Measurements from ENCODE around the gene PSORS1C1. TPM values are rescaled to one million over a fixed set of nuclear protein-coding genes. Genes with fewer than 3 reads are reported as not detected.

The PSORS1C1 gene
- polyA plus RNA-seq, 4 donors = 0.19 to 40.5 (median 19.6) TPM

GRCh38 chr6:31139599-31139998 is 25.0 kb downstream of the PSORS1C1 start:
- WGBS, 3 donors = 45 to 67% (median 50%) methylated on average over 4 of the region's 4 CpGs

GRCh38 chr6:31140643-31141042 is 26.0 kb downstream of the PSORS1C1 start:
- Histone ChIP-seq H3K36me3 (ENCODE audit: control insufficient read depth in 3 of 3, insufficient read depth in 2 of 3, low read depth in 1 of 3, low read length in 3 of 3) (peaks cover 0 to 28% (median 0%) of the 10 kb centered on the region in 3 donors), H3K4me3 (ENCODE audit: low read depth in 1 of 3, low read length in 3 of 3) (no peak overlapping the region), H3K9me3 (ENCODE audit: control insufficient read depth in 2 of 2, insufficient read depth in 1 of 2, low read depth in 1 of 2, low read length in 1 of 2) (no peaks in the 10 kb centered on the region), H3K27ac (ENCODE audit: low read depth in 1 of 3, low read length in 2 of 3) (no peak overlapping the region), H3K4me1 (ENCODE audit: control insufficient read depth in 3 of 3, insufficient read depth in 2 of 3, low read depth in 1 of 3, low read length in 2 of 3) (peaks cover 0 to 9% (median 5%) of the 10 kb centered on the region in 3 donors), H3K27me3 (ENCODE audit: control insufficient read depth in 3 of 3, insufficient read depth in 3 of 3, low read length in 3 of 3) (no peaks in the 10 kb centered on the region)
- WGBS, 3 donors = 84 to 88% (median 86%) methylated on average over 14 to 15 of the region's 15 CpGs
- DNase-seq (no peak), FAIRE-seq (no peak)

More at GRCh38 chr6:31139599-31139998, 25.0 kb downstream of the PSORS1C1 start:
- Histone ChIP-seq H3K36me3 (ENCODE audit: control insufficient read depth in 3 of 3, insufficient read depth in 2 of 3, low read depth in 1 of 3, low read length in 3 of 3) (peaks cover 0 to 18% (median 0%) of the 10 kb centered on the region in 3 donors), H3K27me3 (ENCODE audit: control insufficient read depth in 3 of 3, insufficient read depth in 3 of 3, low read length in 3 of 3) (no peaks in the 10 kb centered on the region), H3K4me3 (ENCODE audit: low read depth in 1 of 3, low read length in 3 of 3) (no peak overlapping the region), H3K4me1 (ENCODE audit: control insufficient read depth in 3 of 3, insufficient read depth in 2 of 3, low read depth in 1 of 3, low read length in 2 of 3) (peaks cover 0 to 9% (median 3%) of the 10 kb centered on the region in 3 donors), H3K9me3 (ENCODE audit: control insufficient read depth in 2 of 2, insufficient read depth in 1 of 2, low read depth in 1 of 2, low read length in 1 of 2) (no peaks in the 10 kb centered on the region), H3K27ac (ENCODE audit: low read depth in 1 of 3, low read length in 2 of 3) (no peak overlapping the region)
- FAIRE-seq (no peak), DNase-seq (no peak)

GRCh38 chr6:31142361-31142761 is 27.8 kb downstream of the PSORS1C1 start:
- Histone ChIP-seq H3K27ac (ENCODE audit: low read depth in 1 of 3, low read length in 2 of 3) (no peak overlapping the region), H3K4me3 (ENCODE audit: low read depth in 1 of 3, low read length in 3 of 3) (no peak overlapping the region), H3K27me3 (ENCODE audit: control insufficient read depth in 3 of 3, insufficient read depth in 3 of 3, low read length in 3 of 3) (no peaks in the 10 kb centered on the region), H3K4me1 (ENCODE audit: control insufficient read depth in 3 of 3, insufficient read depth in 2 of 3, low read depth in 1 of 3, low read length in 2 of 3) (peaks cover 0 to 9% (median 5%) of the 10 kb centered on the region in 3 donors), H3K9me3 (ENCODE audit: control insufficient read depth in 2 of 2, insufficient read depth in 1 of 2, low read depth in 1 of 2, low read length in 1 of 2) (no peaks in the 10 kb centered on the region), H3K36me3 (ENCODE audit: control insufficient read depth in 3 of 3, insufficient read depth in 2 of 3, low read depth in 1 of 3, low read length in 3 of 3) (peaks cover 0 to 32% (median 0%) of the 10 kb centered on the region in 3 donors)
- no peak for DNase-seq
- FAIRE-seq = no peak
- WGBS, 3 donors = 49 to 82% (median 75%) methylated on average over 2 of the region's 2 CpGs

GRCh38 chr6:31143148-31143547 is 28.5 kb downstream of the PSORS1C1 start:
- WGBS, 3 donors = 46 to 55% (median 49%) methylated on average over 11 of the region's 11 CpGs
- DNase-seq = no peak
- H3K27ac ChIP-seq (ENCODE audit: low read depth in 1 of 3, low read length in 2 of 3) = peak overlapping the region in 2 of 3 donors; percentile 41 to 95

GRCh38 chr6:31144296-31144969 is 29.8 kb downstream of the PSORS1C1 start:
- DNase-seq = peak; percentile 47 to 95

More at GRCh38 chr6:31143148-31143547, 28.5 kb downstream of the PSORS1C1 start:
- Histone ChIP-seq H3K9me3 (ENCODE audit: control insufficient read depth in 2 of 2, insufficient read depth in 1 of 2, low read depth in 1 of 2, low read length in 1 of 2) (no peaks in the 10 kb centered on the region), H3K4me3 (ENCODE audit: low read depth in 1 of 3, low read length in 3 of 3) (no peak overlapping the region), H3K27me3 (ENCODE audit: control insufficient read depth in 3 of 3, insufficient read depth in 3 of 3, low read length in 3 of 3) (no peaks in the 10 kb centered on the region), H3K36me3 (ENCODE audit: control insufficient read depth in 3 of 3, insufficient read depth in 2 of 3, low read depth in 1 of 3, low read length in 3 of 3) (peaks cover 0 to 34% (median 0%) of the 10 kb centered on the region in 3 donors), H3K4me1 (ENCODE audit: control insufficient read depth in 3 of 3, insufficient read depth in 2 of 3, low read depth in 1 of 3, low read length in 2 of 3) (peaks cover 0 to 5% (median 3%) of the 10 kb centered on the region in 3 donors)
- FAIRE-seq = no peak

GRCh38 chr6:31144970-31145340 is 30.4 kb downstream of the PSORS1C1 start:
- H3K4me1 ChIP-seq (ENCODE audit: control insufficient read depth in 3 of 3, insufficient read depth in 2 of 3, low read depth in 1 of 3, low read length in 2 of 3) = peaks cover 0 to 5% (median 3%) of the 10 kb centered on the region in 3 donors
- peak overlapping the region in 2 of 3 donors; percentile 86 to 95 for H3K27ac ChIP-seq (ENCODE audit: low read depth in 1 of 3, low read length in 2 of 3)
- H3K4me3 ChIP-seq (ENCODE audit: low read depth in 1 of 3, low read length in 3 of 3) = peak overlapping the region in 1 of 3 donors; percentile 31
- no peaks in the 10 kb centered on the region for H3K9me3 ChIP-seq (ENCODE audit: control insufficient read depth in 2 of 2, insufficient read depth in 1 of 2, low read depth in 1 of 2, low read length in 1 of 2)
- H3K27me3 ChIP-seq (ENCODE audit: control insufficient read depth in 3 of 3, insufficient read depth in 3 of 3, low read length in 3 of 3) = no peaks in the 10 kb centered on the region
- peak in 1 of 2 donors; percentile 88 for DNase-seq
- peaks cover 0 to 44% (median 0%) of the 10 kb centered on the region in 3 donors for H3K36me3 ChIP-seq (ENCODE audit: control insufficient read depth in 3 of 3, insufficient read depth in 2 of 3, low read depth in 1 of 3, low read length in 3 of 3)
- no peak for FAIRE-seq
- 23 to 61% (median 46%) methylated on average over 11 of the region's 11 CpGs for WGBS, 3 donors

More at GRCh38 chr6:31144296-31144969, 29.8 kb downstream of the PSORS1C1 start:
- H3K36me3 ChIP-seq (ENCODE audit: control insufficient read depth in 3 of 3, insufficient read depth in 2 of 3, low read depth in 1 of 3, low read length in 3 of 3) = peaks cover 0 to 42% (median 0%) of the 10 kb centered on the region in 3 donors
- FAIRE-seq = no peak
- no peaks in the 10 kb centered on the region for H3K9me3 ChIP-seq (ENCODE audit: control insufficient read depth in 2 of 2, insufficient read depth in 1 of 2, low read depth in 1 of 2, low read length in 1 of 2)
- peaks cover 0 to 5% (median 3%) of the 10 kb centered on the region in 3 donors for H3K4me1 ChIP-seq (ENCODE audit: control insufficient read depth in 3 of 3, insufficient read depth in 2 of 3, low read depth in 1 of 3, low read length in 2 of 3)
- H3K27ac ChIP-seq (ENCODE audit: low read depth in 1 of 3, low read length in 2 of 3) = peak overlapping the region; percentile 4 to 95 (median 86)
- WGBS, 3 donors = 16 to 63% (median 39%) methylated on average over 18 of the region's 18 CpGs
- H3K27me3 ChIP-seq (ENCODE audit: control insufficient read depth in 3 of 3, insufficient read depth in 3 of 3, low read length in 3 of 3) = no peaks in the 10 kb centered on the region
- H3K4me3 ChIP-seq (ENCODE audit: low read depth in 1 of 3, low read length in 3 of 3) = peak overlapping the region in 1 of 3 donors; percentile 31

GRCh38 chr6:31145386-31145785 is 30.8 kb downstream of the PSORS1C1 start:
- Histone ChIP-seq H3K9me3 (ENCODE audit: control insufficient read depth in 2 of 2, insufficient read depth in 1 of 2, low read depth in 1 of 2, low read length in 1 of 2) (no peaks in the 10 kb centered on the region), H3K27ac (ENCODE audit: low read depth in 1 of 3, low read length in 2 of 3) (peak overlapping the region in 2 of 3 donors; percentile 86 to 95), H3K4me3 (ENCODE audit: low read depth in 1 of 3, low read length in 3 of 3) (no peak overlapping the region)

GRCh38 chr6:31149827-31150447 is 35.3 kb downstream of the PSORS1C1 start:
- WGBS, 3 donors = 75 to 90% (median 84%) methylated on average over 6 of the region's 6 CpGs
- Histone ChIP-seq H3K36me3 (ENCODE audit: control insufficient read depth in 3 of 3, insufficient read depth in 2 of 3, low read depth in 1 of 3, low read length in 3 of 3) (peaks cover 0 to 48% (median 0%) of the 10 kb centered on the region in 3 donors), H3K9me3 (ENCODE audit: control insufficient read depth in 2 of 2, insufficient read depth in 1 of 2, low read depth in 1 of 2, low read length in 1 of 2) (no peaks in the 10 kb centered on the region), H3K27me3 (ENCODE audit: control insufficient read depth in 3 of 3, insufficient read depth in 3 of 3, low read length in 3 of 3) (no peaks in the 10 kb centered on the region), H3K4me3 (ENCODE audit: low read depth in 1 of 3, low read length in 3 of 3) (no peak overlapping the region), H3K27ac (ENCODE audit: low read depth in 1 of 3, low read length in 2 of 3) (no peak overlapping the region), H3K4me1 (ENCODE audit: control insufficient read depth in 3 of 3, insufficient read depth in 2 of 3, low read depth in 1 of 3, low read length in 2 of 3) (peaks cover 0 to 3% (median 0%) of the 10 kb centered on the region in 3 donors)
- DNase-seq (no peak), FAIRE-seq (no peak)

More at GRCh38 chr6:31145386-31145785, 30.8 kb downstream of the PSORS1C1 start:
- peaks cover 0 to 5% (median 3%) of the 10 kb centered on the region in 3 donors for H3K4me1 ChIP-seq (ENCODE audit: control insufficient read depth in 3 of 3, insufficient read depth in 2 of 3, low read depth in 1 of 3, low read length in 2 of 3)
- FAIRE-seq (no peak), DNase-seq (no peak)
- no peaks in the 10 kb centered on the region for H3K27me3 ChIP-seq (ENCODE audit: control insufficient read depth in 3 of 3, insufficient read depth in 3 of 3, low read length in 3 of 3)
- H3K36me3 ChIP-seq (ENCODE audit: control insufficient read depth in 3 of 3, insufficient read depth in 2 of 3, low read depth in 1 of 3, low read length in 3 of 3) = peaks cover 0 to 48% (median 0%) of the 10 kb centered on the region in 3 donors
- 49 to 76% (median 68%) methylated on average over 10 of the region's 10 CpGs for WGBS, 3 donors
